HG03457 (cell line): ENCODE measurements around the gene ANKRD26.
"Not testable (repeated sequence)": the region's sequence is repeated elsewhere in the genome, so short reads cannot be mapped to it uniquely, and the experiment has no call there.

ENCODE experiments used
- ATAC-seq: cut with Tn5 transposase; IDR thresholded peaks from one replicate; pipeline ENCODE4 v1.9.1; 2021; ENCODE audit warnings: moderate number of reproducible peaks; ENCODE audit not compliant: unreplicated experiment

ANKRD26 gene

GRCh38 chr10:27099916-27100812, at the start of gene ANKRD26:
Gene ANKRD26, minus strand, starts transcription at chr10:27100494. Its CDS starts 168 bp downstream, at chr10:27100326.
- peak; percentile 65 for ATAC-seq

- no peak for ATAC-seq
Observed at GRCh38 chr10:27147701-27148100, 47.4 kb upstream of the ANKRD26 start.

GRCh38 chr10:27145937-27146336, 45.6 kb upstream of the ANKRD26 start:
- ATAC-seq: no peak

- ATAC-seq: no peak
Observed at GRCh38 chr10:27143686-27144085, 43.4 kb upstream of the ANKRD26 start.

GRCh38 chr10:27138277-27138676, 38.0 kb upstream of the ANKRD26 start:
- no peak for ATAC-seq

- no peak for ATAC-seq
Observed at GRCh38 chr10:27134371-27134770, 34.1 kb upstream of the ANKRD26 start.

GRCh38 chr10:27108165-27108564, 7.9 kb upstream of the ANKRD26 start:
- ATAC-seq: no peak

GRCh38 chr10:27104919-27105318, 4.6 kb upstream of the ANKRD26 start:
- no peak for ATAC-seq

GRCh38 chr10:27100813-27101347, 586 bp upstream of the ANKRD26 start:
- no peak for ATAC-seq

- no peak for ATAC-seq
Observed at GRCh38 chr10:27099448-27099847, 846 bp downstream of the ANKRD26 start.

GRCh38 chr10:27088119-27089044, 11.9 kb downstream of the ANKRD26 start:
- ATAC-seq: no peak

- no peak for ATAC-seq
Observed at GRCh38 chr10:27072436-27073114, 27.7 kb downstream of the ANKRD26 start.

GRCh38 chr10:27068217-27068891, 31.9 kb downstream of the ANKRD26 start:
- no peak for ATAC-seq

GRCh38 chr10:27065084-27065483, 35.2 kb downstream of the ANKRD26 start:
- no peak for ATAC-seq

- no peak for ATAC-seq
Observed at GRCh38 chr10:27052656-27053055, 47.6 kb downstream of the ANKRD26 start.

- not testable (repeated sequence) for ATAC-seq
Observed at GRCh38 chr10:27045247-27045646, 55.0 kb downstream of the ANKRD26 start.

GRCh38 chr10:27041196-27041595, 59.1 kb downstream of the ANKRD26 start:
- ATAC-seq: no peak

- ATAC-seq: no peak
Observed at GRCh38 chr10:27038168-27038567, 62.1 kb downstream of the ANKRD26 start.

GRCh38 chr10:27035163-27035562, 65.1 kb downstream of the ANKRD26 start:
- no peak for ATAC-seq

GRCh38 chr10:27030060-27030459, 70.2 kb downstream of the ANKRD26 start:
- no peak for ATAC-seq
